ENCODE data around the gene CRACR2A.

- TF ChIP-seq ETV6 (conservative IDR thresholded peaks at IDR 0.05 in 1 of 2, IDR thresholded peaks at IDR 0.05 in 1 of 2; ENCODE audit: borderline replicate concordance in 1 of 2, low read depth in 1 of 2) = no peak
- TF ChIP-seq CTCF (IDR thresholded peaks at IDR 0.05 in 2 of 3, conservative IDR thresholded peaks at IDR 0.05 in 1 of 3; ENCODE audit: control insufficient read depth in 2 of 3, extremely low read depth in 1 of 3, insufficient read depth in 1 of 3, low read depth in 3 of 3, low read length in 3 of 3) = no peak
- TF ChIP-seq FOXK2 (IDR thresholded peaks at IDR 0.05) = no peak
- no peak for TF ChIP-seq EP300 (IDR thresholded peaks at IDR 0.05; ENCODE audit: borderline replicate concordance in 1 of 2, control insufficient read depth in 1 of 2, low read depth in 2 of 2, low read length in 2 of 2)
- no peak for TF ChIP-seq HDAC6 (IDR thresholded peaks at IDR 0.05; ENCODE audit: unreplicated experiment)
- TF ChIP-seq MAX (IDR thresholded peaks at IDR 0.05; ENCODE audit: low read depth, low read length) = no peak
- TF ChIP-seq POLR2A (IDR thresholded peaks at IDR 0.05; ENCODE audit: low read depth, low read length) = no peak
- no peak for TF ChIP-seq POLR2AphosphoS5 (IDR thresholded peaks at IDR 0.05; ENCODE audit: low read length)
- TF ChIP-seq CHD2 (IDR thresholded peaks at IDR 0.05; ENCODE audit: borderline replicate concordance, low read depth, low read length) = no peak
- TF ChIP-seq STAT1 (conservative IDR thresholded peaks at IDR 0.05) = no peak
- no peak for TF ChIP-seq SRF (IDR thresholded peaks at IDR 0.05; ENCODE audit: low read depth in 2 of 2, low read length in 2 of 2)
- TF ChIP-seq YBX1 (IDR thresholded peaks at IDR 0.05) = no peak
- no peak for TF ChIP-seq CBX5 (IDR thresholded peaks at IDR 0.05; ENCODE audit: low read depth)
These were observed 34.8 kb downstream of the CRACR2A start for GRCh38 chr12:3718100-3718499.

Measured in GM12878 (cell line).